Ureter (tissue), 1 donor: ENCODE data around the gene BEX1. TPM values are rescaled to one million over a fixed set of nuclear protein-coding genes. Genes with fewer than 3 reads are reported as not detected.
"Not testable (repeated sequence)": the region's sequence is repeated elsewhere in the genome, so short reads cannot be mapped to it uniquely, and the experiment has no call there.

ENCODE experiments used
- DNase-seq: peaks from one replicate; pipeline ENCODE4 v3.0.0-alpha.2; 2020; ENCODE audit warnings: low spot score
- total RNA-seq: library from RNA; stranded (reverse); gene quantifications from one replicate; pipeline ENCODE4 v1.2.4, GENCODE V29; 2023
- donor health status: DM: yes; HTN: yes; CAD: no.

Gene BEX1
- 2.4 TPM for total RNA-seq

- no peak for DNase-seq
Observed at GRCh38 chrX:103063918-103064434, at the start of gene BEX1. Gene BEX1, minus strand, starts transcription at chrX:103064171. Its CDS starts 897 bp downstream, at chrX:103063274.

- DNase-seq, result not testable (repeated sequence)
Observed at GRCh38 chrX:103109497-103109896, 45.5 kb upstream of the BEX1 start.

- no peak for DNase-seq
Observed at GRCh38 chrX:103107836-103108235, 43.9 kb upstream of the BEX1 start.

- DNase-seq, result not testable (repeated sequence)
Observed at GRCh38 chrX:103107227-103107737, 43.3 kb upstream of the BEX1 start.

- DNase-seq, result not testable (repeated sequence)
Observed at GRCh38 chrX:103104370-103104769, 40.4 kb upstream of the BEX1 start.

- DNase-seq, result not testable (repeated sequence)
Observed at GRCh38 chrX:103103866-103104265, 39.9 kb upstream of the BEX1 start.

- no peak for DNase-seq
Observed at GRCh38 chrX:103101299-103102042, 37.5 kb upstream of the BEX1 start.

- no peak for DNase-seq
Observed at GRCh38 chrX:103100484-103100883, 36.5 kb upstream of the BEX1 start.

GRCh38 chrX:103099691-103100090 is 35.7 kb upstream of the BEX1 start:
- no peak for DNase-seq

- no peak for DNase-seq
Observed at GRCh38 chrX:103098488-103098887, 34.5 kb upstream of the BEX1 start.

- no peak for DNase-seq
Observed at GRCh38 chrX:103092942-103093341, 29.0 kb upstream of the BEX1 start, which contains the start of gene NXF3. Gene NXF3, minus strand, starts transcription at chrX:103093143. Its CDS starts 120 bp downstream, at chrX:103093023.

GRCh38 chrX:103081051-103081450 is 17.1 kb upstream of the BEX1 start:
- DNase-seq, result no peak

- DNase-seq, result no peak
Observed at GRCh38 chrX:103073467-103073866, 9.5 kb upstream of the BEX1 start.

- DNase-seq, result no peak
Observed at GRCh38 chrX:103066606-103067005, 2.6 kb upstream of the BEX1 start.

- no peak for DNase-seq
Observed at GRCh38 chrX:103063191-103063845, 653 bp downstream of the BEX1 start.

- no peak for DNase-seq
Observed at GRCh38 chrX:103061486-103061885, 2.5 kb downstream of the BEX1 start.

GRCh38 chrX:103056902-103057301 is 7.1 kb downstream of the BEX1 start:
- no peak for DNase-seq

- no peak for DNase-seq
Observed at GRCh38 chrX:103052625-103053024, 11.3 kb downstream of the BEX1 start.

- DNase-seq, result no peak
Observed at GRCh38 chrX:103051260-103051789, 12.6 kb downstream of the BEX1 start.

GRCh38 chrX:103033371-103033770 is 30.6 kb downstream of the BEX1 start:
- DNase-seq, result not testable (repeated sequence)

GRCh38 chrX:103017542-103017941 is 46.4 kb downstream of the BEX1 start:
- no peak for DNase-seq

- DNase-seq, result no peak
Observed at GRCh38 chrX:103012945-103013344, 51.0 kb downstream of the BEX1 start.
